TTC549 (cell line): ENCODE results near the gene MRPL44.

Experiments
- FAIRE-seq: peaks from 2 replicates; lab custom pipeline; 2012; peaks lifted over from hg19 to GRCh38; lab: Jason Lieb, UNC

The MRPL44 gene

DNA sequence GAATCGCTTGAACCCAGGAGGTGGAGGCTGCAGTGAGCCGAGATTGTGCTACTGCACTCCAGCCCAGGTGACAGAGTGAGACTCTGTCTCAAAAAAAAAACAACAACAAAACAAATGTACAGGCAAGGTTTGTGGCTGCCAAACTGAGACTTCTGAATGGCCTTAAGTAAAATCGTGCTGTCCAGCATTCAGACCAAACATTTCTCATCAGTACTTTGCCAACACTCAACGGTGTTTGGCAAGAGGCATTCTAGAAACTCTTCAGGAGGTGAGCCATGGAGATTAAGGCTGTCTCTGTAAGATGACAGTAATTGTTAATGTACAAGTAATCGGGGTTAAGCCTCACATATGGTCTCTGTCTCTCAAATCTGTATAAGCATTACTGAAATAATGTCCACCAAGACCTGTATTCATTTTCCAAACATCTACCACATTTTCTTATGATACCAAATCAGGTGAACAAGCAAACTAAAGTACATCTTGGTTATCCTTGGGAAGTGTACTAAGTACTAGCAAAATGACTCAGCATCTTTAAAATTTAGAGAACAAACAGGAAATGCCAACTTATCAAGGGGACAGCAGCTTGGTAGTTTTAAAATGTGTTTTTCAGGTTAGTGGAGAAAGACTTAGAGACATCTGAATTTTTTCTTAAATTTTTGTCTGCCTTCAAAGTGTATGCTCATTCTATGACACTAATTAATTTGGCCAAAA lies 52.5 kb downstream of the MRPL44 start:
- FAIRE-seq = no peak

DNA sequence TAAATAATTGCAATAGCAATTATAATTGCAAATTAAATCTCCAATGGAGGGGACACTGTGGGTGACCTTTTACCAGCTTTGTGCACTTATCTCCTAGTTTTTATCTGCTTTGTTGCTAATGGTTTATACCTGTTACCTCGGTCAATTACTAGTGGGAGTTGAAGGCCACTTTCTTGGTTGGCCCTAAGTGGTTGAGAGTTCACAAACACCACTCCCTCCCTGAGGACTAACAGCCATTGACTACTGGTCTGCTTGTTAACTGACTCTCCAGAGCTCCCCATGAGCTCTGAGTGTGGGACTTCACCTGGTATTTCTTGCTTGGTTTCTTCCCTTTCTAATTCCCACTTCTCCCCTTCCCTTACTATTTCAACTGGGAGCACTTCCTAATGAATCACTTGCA lies 54.6 kb downstream of the MRPL44 start:
- FAIRE-seq = no peak

DNA sequence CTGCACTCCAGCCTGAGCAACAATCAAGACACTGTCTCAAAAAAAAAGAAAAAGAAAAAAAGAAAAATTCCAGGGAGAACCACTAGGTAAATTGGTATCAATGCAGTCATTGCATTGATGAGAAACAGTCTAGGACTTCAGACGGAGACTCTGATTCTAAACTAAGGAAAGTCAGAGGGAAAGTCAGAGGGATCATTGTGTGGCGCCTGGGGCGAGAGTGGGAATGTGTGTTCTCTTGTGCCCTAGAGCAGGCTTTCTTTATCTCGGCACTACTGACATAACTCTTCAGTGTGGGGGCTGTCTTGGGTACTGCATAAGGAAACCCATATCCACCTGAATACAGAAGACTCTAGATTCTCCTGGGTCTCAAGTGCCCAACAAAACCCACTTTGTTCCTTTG lies 57.1 kb downstream of the MRPL44 start:
- FAIRE-seq = no peak

DNA sequence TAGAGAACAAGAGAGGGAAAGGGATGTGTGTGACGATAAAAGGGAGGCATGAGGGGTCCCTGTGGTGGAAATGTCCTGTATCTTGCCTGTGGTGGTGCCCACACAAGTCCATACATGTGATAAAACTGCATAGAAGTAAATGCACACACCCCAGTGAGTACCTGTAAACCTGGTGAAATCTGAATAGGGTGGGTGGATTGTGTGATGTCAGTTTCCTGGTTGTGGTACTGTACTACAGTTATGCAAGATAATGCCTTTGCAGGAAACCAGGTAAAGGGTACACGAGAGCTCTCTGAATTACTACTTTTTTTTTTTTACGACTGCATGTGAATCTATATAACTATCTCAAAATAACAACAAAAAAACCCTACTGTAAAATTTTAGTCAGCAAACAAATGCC lies 59.7 kb downstream of the MRPL44 start:
- FAIRE-seq = no peak
